Activated T-cell treated with anti-CD3 and anti-CD28 coated beads, Interleukin-2, amount 50 U/mL, for 24 hours (primary cell): ENCODE measurements around the gene MRPL53.
"Not testable (repeated sequence)": the region's sequence is repeated elsewhere in the genome, so short reads cannot be mapped to it uniquely, and the experiment has no call there.

ENCODE experiments used
- DNase-seq: peaks from one replicate; pipeline ENCODE4 v3.0.0-alpha.2; 2020
- H3K27ac Mint-ChIP-seq: 2 replicates; pipeline ENCODE4 v1.8.0; 2020; ENCODE audit warnings: mild to moderate bottlenecking, mixed read lengths
- H3K27me3 Mint-ChIP-seq: 2 replicates; pipeline ENCODE4 v1.8.0; 2020; ENCODE audit warnings: mixed read lengths
- H3K36me3 Mint-ChIP-seq: 2 replicates; pipeline ENCODE4 v1.8.0; 2020; ENCODE audit warnings: low read depth, mixed read lengths
- H3K4me1 Mint-ChIP-seq: 2 replicates; pipeline ENCODE4 v1.8.0; 2020; ENCODE audit warnings: low read depth, mixed read lengths
- H3K4me3 Mint-ChIP-seq: 2 replicates; pipeline ENCODE4 v1.8.0; 2020; ENCODE audit warnings: mild to moderate bottlenecking, moderate library complexity, mixed read lengths
- H3K9me3 Mint-ChIP-seq: 2 replicates; pipeline ENCODE4 v1.8.0; 2020; ENCODE audit warnings: mixed read lengths

The MRPL53 gene

DNA sequence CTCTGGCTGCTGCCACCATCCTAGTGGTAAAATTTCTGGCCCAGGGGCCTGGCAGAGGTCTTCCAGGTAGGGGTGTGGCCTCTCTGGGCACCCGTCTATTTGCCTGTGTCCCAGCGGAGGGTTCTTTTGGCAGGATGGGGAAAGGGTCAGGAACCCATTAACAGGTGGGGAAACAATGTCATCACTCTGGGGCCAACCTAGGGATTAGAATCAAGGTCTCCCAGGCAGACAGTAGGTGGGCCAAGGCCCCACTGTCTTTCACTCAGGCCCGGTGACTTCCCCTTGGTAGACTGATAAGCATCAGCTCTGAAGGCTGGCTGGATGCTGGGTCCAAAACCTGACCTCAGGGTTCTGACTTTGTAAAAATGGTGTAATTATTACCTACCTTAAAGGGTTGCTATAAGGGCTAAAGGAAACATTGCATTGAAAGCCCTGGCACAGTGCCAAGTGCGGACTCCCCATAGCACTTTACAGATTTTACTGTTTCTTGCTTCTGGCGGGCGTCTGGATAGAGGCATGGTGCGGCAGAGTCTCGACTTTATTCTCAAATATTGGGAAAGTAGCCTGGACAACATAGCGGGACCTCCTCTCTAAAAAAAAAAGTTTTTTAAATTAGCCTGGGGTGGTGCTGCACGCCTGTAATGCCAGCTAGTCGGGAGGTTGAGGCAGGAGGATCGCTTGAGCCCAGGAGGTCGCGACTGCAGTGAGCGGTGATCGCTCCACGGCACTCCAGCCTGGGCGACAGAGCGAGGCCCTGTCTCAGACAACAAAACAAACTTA, 24.7 kb upstream of the MRPL53 start:
- peak overlapping the region; percentile 73 for H3K4me3 Mint-ChIP-seq

DNA sequence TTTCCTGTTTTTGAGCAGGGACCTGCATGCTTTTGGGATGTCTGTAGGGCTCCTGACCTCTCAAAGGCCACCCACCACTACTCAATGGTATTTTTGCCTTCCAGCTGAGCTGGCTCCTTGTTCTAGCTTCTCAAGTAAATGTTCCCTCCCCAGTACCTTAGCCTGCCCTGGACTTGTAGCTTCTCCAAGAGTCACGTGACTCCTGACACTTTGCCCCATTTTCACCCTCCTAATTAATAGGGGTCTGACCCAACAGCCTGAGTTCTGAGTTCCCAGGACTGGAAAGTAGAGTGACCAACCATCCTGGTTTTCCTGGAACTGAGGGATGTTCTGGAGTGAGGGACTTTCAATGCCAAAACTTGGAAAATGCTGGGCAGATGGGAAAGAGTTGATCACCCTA, 23.0 kb upstream of the MRPL53 start:
- DNase-seq: no peak
- H3K4me3 Mint-ChIP-seq: no peak overlapping the region
- peaks cover 24% of the 10 kb centered on the region for H3K4me1 Mint-ChIP-seq
- peaks cover 30% of the 10 kb centered on the region for H3K27me3 Mint-ChIP-seq
- no peak overlapping the region for H3K27ac Mint-ChIP-seq
- H3K36me3 Mint-ChIP-seq: peaks cover 42% of the 10 kb centered on the region
- H3K9me3 Mint-ChIP-seq: no peaks in the 10 kb centered on the region

More for the DNA sequence above, 24.7 kb upstream of the MRPL53 start:
- DNase-seq: no peak
- H3K9me3 Mint-ChIP-seq: no peaks in the 10 kb centered on the region
- H3K27me3 Mint-ChIP-seq: peaks cover 47% of the 10 kb centered on the region
- no peak overlapping the region for H3K27ac Mint-ChIP-seq
- H3K36me3 Mint-ChIP-seq: peaks cover 24% of the 10 kb centered on the region
- H3K4me1 Mint-ChIP-seq: peaks cover 26% of the 10 kb centered on the region

DNA sequence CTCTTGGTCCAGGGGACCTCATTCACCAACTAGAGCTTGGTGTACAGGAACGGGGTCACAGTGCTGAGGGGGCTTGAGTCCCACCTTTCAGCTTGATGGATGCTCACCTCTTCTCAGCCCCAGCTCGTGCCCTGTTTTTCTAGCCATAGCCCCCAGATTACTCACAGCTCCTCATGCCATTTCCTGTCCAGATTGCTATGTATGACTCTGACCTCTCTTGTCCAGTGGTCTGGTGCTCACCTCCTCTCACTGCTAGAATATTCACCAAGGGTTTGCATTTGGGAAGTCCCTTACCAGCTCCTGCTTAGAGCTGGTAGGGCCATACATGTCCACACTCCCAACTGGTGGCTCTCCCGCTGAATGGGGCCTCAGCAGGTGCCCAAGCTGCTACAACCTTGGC, 21.1 kb upstream of the MRPL53 start:
- H3K27ac Mint-ChIP-seq: no peak overlapping the region
- no peak overlapping the region for H3K4me3 Mint-ChIP-seq
- peaks cover 56% of the 10 kb centered on the region for H3K36me3 Mint-ChIP-seq
- DNase-seq: no peak
- H3K4me1 Mint-ChIP-seq: peaks cover 12% of the 10 kb centered on the region
- peaks cover 13% of the 10 kb centered on the region for H3K27me3 Mint-ChIP-seq
- H3K9me3 Mint-ChIP-seq: no peaks in the 10 kb centered on the region

DNA sequence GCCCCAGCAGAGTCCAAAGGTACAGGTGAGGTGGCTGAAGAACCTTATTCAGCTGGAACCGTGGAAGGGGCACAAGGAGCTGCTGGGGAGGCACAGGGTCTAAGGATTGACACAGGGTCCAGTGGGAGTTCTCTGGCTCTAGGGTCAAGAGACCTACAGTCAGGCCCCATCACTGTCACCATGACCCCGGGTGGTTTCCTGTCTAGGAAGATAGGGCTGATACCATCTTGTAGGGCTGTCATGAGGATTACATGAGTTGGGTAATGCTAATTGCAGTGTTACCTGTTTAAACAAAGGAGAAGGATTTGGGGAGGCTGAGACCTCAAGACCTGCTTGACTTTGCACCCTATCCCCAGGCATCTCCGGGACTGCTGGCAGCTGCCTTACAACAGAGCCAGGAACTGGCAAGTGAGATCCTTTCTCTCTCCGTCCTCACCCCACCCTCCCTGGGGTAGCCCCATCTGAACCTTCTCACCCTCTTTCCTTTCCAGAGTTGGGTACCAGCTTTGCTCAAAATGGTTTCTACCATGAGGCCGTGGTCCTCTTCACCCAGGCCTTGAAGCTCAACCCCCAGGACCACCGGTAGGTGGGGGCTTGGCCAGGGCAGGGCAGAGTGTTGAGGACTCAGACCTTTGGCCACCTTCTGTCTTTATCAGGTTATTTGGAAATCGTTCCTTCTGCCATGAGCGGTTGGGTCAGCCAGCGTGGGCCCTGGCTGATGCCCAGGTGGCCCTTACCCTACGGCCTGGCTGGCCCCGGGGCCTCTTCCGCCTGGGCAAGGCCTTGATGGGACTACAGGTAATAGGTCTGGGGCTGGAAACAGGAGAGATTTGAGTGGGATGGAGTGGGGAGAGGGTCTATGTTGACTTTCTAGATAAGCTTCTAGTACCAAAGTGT, 19.4 kb upstream of the MRPL53 start:
- Mint-ChIP-seq H3K27me3 (no peaks in the 10 kb centered on the region), H3K27ac (no peak overlapping the region), H3K36me3 (peaks cover 64% of the 10 kb centered on the region), H3K4me3 (no peak overlapping the region), H3K9me3 (no peaks in the 10 kb centered on the region), H3K4me1 (peaks cover 1% of the 10 kb centered on the region)
- no peak for DNase-seq

DNA sequence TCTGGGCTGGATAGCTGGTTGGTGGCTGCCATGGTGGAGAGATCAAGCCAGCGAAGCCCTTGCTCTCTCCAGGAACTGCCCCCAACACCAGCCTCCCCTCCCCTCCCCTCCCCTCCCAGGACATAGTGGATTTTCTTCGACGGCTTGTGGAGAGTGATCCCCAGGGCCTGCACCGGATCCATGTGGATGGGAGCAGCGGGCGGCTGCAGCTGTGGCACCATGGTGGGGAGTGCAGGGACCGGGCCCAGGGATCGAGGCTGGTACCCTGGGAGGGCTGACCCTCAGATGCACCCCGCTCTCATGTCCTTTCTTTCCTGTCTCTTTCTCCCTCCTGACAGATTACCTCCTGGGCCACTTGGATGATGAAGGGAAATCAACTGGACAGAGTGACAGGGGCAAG, 17.4 kb upstream of the MRPL53 start:
- Mint-ChIP-seq H3K9me3 (no peaks in the 10 kb centered on the region), H3K4me1 (peaks cover 7% of the 10 kb centered on the region), H3K4me3 (no peak overlapping the region), H3K36me3 (peaks cover 78% of the 10 kb centered on the region), H3K27ac (no peak overlapping the region), H3K27me3 (no peaks in the 10 kb centered on the region)
- DNase-seq: no peak

DNA sequence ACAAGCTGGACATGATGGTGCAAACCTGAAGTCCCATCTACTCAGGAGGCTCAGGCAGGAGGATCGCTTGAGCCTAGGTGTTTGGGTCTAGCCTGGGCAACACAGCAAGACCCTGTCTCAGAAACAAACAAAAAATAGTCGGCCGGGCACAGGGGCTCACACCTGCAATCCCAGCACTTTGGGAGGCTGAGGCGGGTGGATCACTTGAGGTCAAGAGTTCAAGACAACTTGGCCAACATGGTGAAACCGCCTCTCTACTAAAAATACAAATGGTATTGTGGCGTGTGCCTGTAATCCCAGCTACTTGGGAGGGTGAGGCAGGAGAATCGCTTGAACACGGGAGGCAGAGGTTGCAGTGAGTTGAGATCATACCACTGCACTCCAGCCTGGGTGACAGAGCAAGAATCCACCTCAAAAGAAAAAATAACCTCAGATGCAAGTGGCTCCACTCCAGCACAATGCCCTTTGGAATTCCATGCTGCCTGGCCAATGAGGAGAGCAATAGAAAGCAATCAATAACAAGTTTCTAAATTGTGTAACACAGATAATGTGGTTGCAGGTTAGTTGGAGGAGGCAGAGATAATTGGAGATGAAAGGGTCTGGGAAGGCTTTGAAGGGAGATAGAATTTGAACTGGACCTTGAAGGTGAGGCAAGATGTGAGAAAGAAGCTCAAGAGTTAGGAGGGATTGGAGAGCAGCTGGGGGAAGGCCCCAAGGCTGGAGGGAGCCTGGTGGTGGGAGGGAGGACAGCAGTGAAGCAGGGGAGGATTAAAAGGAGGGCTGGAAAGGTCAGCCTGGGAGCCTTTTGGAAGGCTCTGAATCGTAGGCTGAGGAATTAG, 16.4 kb upstream of the MRPL53 start:
- H3K36me3 Mint-ChIP-seq: peaks cover 74% of the 10 kb centered on the region
- no peak overlapping the region for H3K27ac Mint-ChIP-seq
- H3K27me3 Mint-ChIP-seq: no peaks in the 10 kb centered on the region
- no peak for DNase-seq
- no peak overlapping the region for H3K4me3 Mint-ChIP-seq
- H3K9me3 Mint-ChIP-seq: no peaks in the 10 kb centered on the region
- H3K4me1 Mint-ChIP-seq: peaks cover 10% of the 10 kb centered on the region

DNA sequence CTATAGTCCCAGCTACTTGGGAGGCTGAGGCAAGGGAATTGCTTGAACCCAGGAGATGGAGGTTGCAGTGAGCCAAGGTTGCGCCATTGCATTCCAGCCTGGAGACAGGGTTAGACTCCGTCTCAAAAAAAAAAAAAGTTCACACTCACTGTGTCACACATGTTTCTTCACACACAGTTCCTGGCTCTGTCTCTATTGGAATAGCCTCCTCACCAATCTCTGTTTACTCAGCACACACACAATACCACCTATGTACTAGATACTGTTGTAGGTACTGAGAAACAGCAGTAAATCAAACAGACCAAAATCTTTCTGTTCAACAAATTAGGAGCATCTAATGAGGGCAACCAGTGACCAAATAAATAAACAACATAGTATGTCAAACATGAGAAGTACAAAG, 13.7 kb upstream of the MRPL53 start:
- Mint-ChIP-seq H3K27me3 (no peaks in the 10 kb centered on the region), H3K27ac (no peak overlapping the region), H3K4me3 (no peak overlapping the region), H3K9me3 (no peaks in the 10 kb centered on the region), H3K36me3 (peaks cover 66% of the 10 kb centered on the region), H3K4me1 (peaks cover 24% of the 10 kb centered on the region)
- DNase-seq: no peak

DNA sequence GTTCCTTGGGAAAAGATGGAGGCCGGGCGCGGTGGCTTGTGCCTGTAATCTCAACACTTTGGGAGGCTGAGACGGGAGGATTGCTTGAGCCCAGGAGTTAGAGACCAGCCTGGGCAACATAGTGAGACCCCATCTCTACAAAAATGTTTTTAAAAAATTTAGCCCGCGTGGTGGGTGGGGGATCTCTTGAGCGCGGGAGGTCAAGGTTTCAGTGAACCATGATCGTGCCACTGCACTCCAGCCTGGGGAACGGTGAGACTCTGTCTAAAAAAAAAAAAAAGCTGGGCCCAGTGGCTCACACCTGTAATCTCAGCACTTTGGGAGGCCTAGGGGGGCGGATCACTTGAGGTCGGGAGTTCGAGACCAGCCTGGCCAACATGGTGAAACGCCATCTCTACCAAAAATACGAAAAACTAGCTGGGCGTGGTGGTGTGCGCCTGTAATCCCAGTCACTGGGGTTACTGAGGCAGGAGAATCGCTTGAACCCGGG, 11.2 kb upstream of the MRPL53 start:
- H3K9me3 Mint-ChIP-seq, H3K27me3 Mint-ChIP-seq, DNase-seq: not testable (repeated sequence)
- Mint-ChIP-seq H3K4me3 (peak overlapping the region; percentile 99), H3K4me1 (peaks cover 41% of the 10 kb centered on the region), H3K36me3 (peaks cover 67% of the 10 kb centered on the region), H3K27ac (peak overlapping the region; percentile 100)

DNA sequence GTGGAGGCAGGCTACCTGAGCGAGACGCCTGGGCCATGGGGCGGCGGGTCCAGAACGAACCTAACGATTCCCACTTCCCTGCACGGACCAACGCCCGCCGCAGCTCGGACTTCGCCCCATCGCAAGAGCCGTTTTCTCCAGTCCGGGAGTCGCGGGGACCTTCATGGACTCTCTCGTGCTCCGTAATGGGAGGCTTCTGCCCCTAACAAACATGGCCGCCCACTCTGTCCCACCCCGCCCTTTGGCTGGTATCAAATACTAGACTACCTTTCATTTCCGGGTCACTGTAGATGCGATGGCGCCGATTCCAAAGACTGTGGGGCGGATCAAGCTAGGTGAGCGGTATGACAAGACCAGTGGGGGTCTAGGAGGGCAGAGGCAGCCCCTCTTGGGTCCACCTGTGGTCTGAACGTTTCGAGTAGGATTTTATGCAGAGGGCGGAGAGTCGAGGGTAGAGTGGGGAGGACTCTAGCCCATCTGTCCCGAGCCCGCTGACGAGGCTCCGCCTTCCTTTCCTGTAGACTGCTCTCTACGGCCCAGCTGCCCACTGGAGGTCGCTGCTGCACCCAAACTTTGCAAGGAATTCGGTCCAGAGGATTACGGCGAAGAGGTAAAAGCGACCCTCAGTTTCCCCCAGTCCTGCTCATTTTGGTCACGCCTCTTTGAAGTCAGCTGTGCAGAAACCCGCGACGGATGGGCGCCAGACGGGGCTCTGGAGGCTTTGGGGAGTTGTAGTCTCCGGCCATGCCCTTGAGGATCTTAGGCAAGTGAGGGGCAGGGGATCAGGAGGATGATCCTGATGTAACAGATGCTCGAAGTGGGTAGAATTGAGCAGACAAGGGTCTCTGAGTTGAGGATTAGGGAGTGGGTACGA, 10.6 kb upstream of the MRPL53 start, which contains the start of the genes CCDC142 and TTC31:
TSS of gene CCDC142 (minus strand) at position 198 of the 874 bp plus-strand sequence. CDS start at position 37, 161 bp downstream.
TSS of gene TTC31 (plus strand) at position 281 of the 874 bp plus-strand sequence. CDS start at position 296, 15 bp downstream.
- Mint-ChIP-seq H3K4me1 (peaks cover 41% of the 10 kb centered on the region), H3K27ac (peak within 1 kb of the TSS; percentile 100), H3K36me3 (peaks cover 64% of the 10 kb centered on the region), H3K4me3 (peak within 1 kb of the TSS; percentile 99), H3K9me3 (no peaks in the 10 kb centered on the region), H3K27me3 (no peaks in the 10 kb centered on the region)
- DNase-seq: peak; percentile 93

DNA sequence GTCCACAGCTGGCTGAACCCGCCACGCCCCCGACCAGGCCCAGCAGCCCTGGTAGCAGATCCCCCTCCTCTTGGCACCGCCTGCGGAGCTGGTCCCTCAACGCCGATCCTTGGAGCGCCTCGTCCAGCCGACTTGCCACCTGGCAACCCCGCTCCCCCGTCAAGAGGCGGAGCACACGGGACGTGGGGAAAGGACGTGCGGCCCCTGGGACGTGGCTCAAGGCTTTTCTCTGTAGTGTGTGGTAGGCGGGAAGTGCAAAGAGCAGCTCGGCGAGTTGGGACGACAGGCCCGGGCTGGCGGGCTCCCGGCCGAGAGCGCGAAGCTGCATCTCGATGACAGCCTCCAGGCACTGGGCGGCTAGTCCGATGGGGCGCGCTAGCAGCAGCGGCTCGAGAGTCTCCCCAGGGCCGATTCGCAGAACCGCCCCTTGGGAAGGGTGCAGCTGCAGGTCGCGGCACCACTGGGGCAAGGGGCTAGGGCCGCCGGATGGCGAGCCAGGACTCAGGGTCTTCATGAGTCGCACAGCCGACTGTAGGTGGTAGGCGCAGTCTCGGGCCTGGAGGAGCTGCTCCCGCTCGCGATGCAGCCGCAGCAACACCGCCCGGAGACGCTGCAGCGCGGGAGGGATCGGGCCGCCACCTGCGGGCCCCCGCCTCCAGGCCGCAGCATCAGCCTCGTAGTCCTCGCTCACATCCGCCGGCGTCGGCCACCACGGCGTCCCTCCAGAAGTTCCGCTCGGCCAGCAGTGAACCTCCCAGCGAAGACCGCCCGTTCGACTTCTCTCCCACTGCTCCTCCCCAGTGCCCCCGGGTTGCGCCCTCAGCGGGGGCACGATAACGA, 9.7 kb upstream of the MRPL53 start:
- Mint-ChIP-seq H3K4me3 (peak overlapping the region; percentile 99), H3K27me3 (no peaks in the 10 kb centered on the region), H3K4me1 (peaks cover 41% of the 10 kb centered on the region), H3K9me3 (no peaks in the 10 kb centered on the region), H3K36me3 (peaks cover 67% of the 10 kb centered on the region), H3K27ac (peak overlapping the region; percentile 100)
- DNase-seq: no peak

DNA sequence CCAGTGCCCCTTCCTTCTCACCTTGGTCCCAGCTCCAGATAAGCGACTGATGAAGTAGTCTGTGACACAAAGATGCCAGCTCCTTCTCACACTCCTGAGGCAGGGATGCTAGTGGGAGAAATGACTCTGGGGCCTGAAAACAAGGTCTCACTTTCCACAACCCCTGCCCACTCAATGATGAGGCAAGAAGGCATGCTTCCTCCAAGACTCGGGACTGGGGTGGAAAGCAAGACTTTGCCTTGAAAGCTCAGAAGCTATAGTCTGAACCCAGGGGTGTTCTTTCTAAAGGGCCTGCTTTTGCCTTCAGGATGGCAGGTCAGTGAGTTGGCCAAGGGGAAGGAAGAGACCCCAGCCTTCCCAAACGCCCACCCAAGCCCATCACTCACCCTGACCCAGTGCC, 9.0 kb upstream of the MRPL53 start:
- H3K4me3 Mint-ChIP-seq: peak overlapping the region; percentile 99
- no peaks in the 10 kb centered on the region for H3K27me3 Mint-ChIP-seq
- peaks cover 67% of the 10 kb centered on the region for H3K36me3 Mint-ChIP-seq
- no peak for DNase-seq
- peaks cover 39% of the 10 kb centered on the region for H3K4me1 Mint-ChIP-seq
- H3K27ac Mint-ChIP-seq: peak overlapping the region; percentile 30
- no peaks in the 10 kb centered on the region for H3K9me3 Mint-ChIP-seq

DNA sequence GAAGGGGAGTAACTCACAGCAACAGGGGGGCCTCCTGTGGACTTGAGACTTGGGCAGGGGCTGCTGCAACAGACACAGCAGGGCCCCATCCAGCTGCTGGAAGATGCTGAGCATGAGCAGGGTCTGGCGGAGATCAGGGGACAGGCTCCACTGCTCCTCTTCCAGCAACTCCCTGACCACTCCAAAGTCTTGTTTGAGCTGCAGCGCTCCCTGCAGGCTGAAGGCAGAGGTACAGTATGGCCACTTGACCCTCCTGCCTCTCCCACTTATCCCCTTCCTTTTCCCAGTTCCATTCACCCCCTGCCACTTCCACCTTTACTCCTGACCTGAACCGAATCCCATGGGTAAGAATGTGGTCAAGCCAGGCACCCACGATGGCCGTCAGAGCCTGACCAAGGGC, 2.4 kb upstream of the MRPL53 start:
- H3K27ac Mint-ChIP-seq: no peak overlapping the region
- H3K9me3 Mint-ChIP-seq: no peaks in the 10 kb centered on the region
- H3K27me3 Mint-ChIP-seq: no peaks in the 10 kb centered on the region
- H3K36me3 Mint-ChIP-seq: peaks cover 75% of the 10 kb centered on the region
- H3K4me3 Mint-ChIP-seq: no peak overlapping the region
- H3K4me1 Mint-ChIP-seq: peaks cover 28% of the 10 kb centered on the region
- DNase-seq: no peak

DNA sequence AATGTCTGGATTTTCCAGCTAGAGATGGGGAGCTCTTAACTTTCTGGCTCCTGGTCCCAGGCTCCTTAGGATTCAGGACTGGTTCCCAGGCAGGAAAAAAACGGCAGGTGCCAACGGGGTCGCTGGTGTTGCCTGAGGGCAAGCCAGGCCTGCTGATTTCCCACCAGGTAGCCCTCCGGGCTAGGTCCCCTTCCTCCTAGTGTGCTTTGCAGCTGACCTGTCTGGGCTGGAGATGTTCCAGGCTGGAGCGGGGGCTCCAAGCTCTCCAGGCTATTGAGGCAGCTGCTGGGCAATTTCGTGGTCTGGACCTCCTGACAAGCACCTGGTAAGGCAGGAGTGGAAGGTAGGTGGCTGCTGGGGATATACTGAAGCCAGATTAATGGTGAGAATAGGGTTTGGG, 2.0 kb upstream of the MRPL53 start:
- H3K27ac Mint-ChIP-seq: no peak overlapping the region
- no peak overlapping the region for H3K4me3 Mint-ChIP-seq

More for the DNA sequence above, 2.0 kb upstream of the MRPL53 start:
- DNase-seq: no peak
- no peaks in the 10 kb centered on the region for H3K27me3 Mint-ChIP-seq
- peaks cover 73% of the 10 kb centered on the region for H3K36me3 Mint-ChIP-seq
- H3K4me1 Mint-ChIP-seq: peaks cover 29% of the 10 kb centered on the region
- H3K9me3 Mint-ChIP-seq: no peaks in the 10 kb centered on the region
